Upper lobe of right lung (tissue), 1 donor: Measurements from ENCODE around the gene AP1S1. TPM values are rescaled to one million over a fixed set of nuclear protein-coding genes. Genes with fewer than 3 reads are reported as not detected.
A peak's percentile ranks its signal among the peaks of the same experiment; 100 is the strongest.
"Not testable (repeated sequence)": the region's sequence is repeated elsewhere in the genome, so short reads cannot be mapped to it uniquely, and the experiment has no call there.

ENCODE experiments used
- ATAC-seq: fragments of 200-7000 bp; cut with Tn5 transposase; one replicate; pipeline ENCODE4 v1.9.1; 2020; ENCODE audit warnings: mild to moderate bottlenecking, moderate library complexity
- DNase-seq: peaks from one replicate; pipeline ENCODE4 v3.0.0-alpha.2; 2020
- H3K27ac ChIP-seq: fragments of 200-600 bp; one replicate; pipeline ENCODE4 v1.8.0; 2022
- H3K27me3 ChIP-seq: fragments of 200-600 bp; one replicate; pipeline ENCODE4 v1.8.0; 2022; ENCODE audit warnings: mild to moderate bottlenecking
- H3K36me3 ChIP-seq: fragments of 200-600 bp; one replicate; pipeline ENCODE4 v1.8.0; 2022
- H3K4me1 ChIP-seq: fragments of 200-600 bp; one replicate; pipeline ENCODE4 v1.8.0; 2022
- H3K4me3 ChIP-seq: fragments of 200-600 bp; one replicate; pipeline ENCODE4 v1.8.0; 2022; ENCODE audit warnings: mild to moderate bottlenecking
- H3K9me3 ChIP-seq: fragments of 200-600 bp; one replicate; pipeline ENCODE4 v1.8.0; 2022
- CTCF ChIP-seq: fragments of 200-600 bp; IDR thresholded peaks from one replicate; pipeline ENCODE4 v1.8.0; 2022; ENCODE audit warnings: antibody characterized with exemption
- intact Hi-C: fragments of 100-400 bp; cut with DNase I; formaldehyde crosslinking; loops from one replicate; pipeline ENCODE4 v1.11.0; 2022
- total RNA-seq: library from RNA; stranded (reverse); fragmentation: NEBNext Ultra II Directional; extraction: Animal tissue kit (Norgen Biotek cat#: 25700); gene quantifications from one replicate; pipeline ENCODE4 v1.2.1, GENCODE V29; 2021
- donor health status: DM: no; HTN: yes; CAD: no; lungs with severe emphysema.

AP1S1 gene
- total RNA-seq, 1 donor from 2014 or later, result 24.0 TPM

DNA sequence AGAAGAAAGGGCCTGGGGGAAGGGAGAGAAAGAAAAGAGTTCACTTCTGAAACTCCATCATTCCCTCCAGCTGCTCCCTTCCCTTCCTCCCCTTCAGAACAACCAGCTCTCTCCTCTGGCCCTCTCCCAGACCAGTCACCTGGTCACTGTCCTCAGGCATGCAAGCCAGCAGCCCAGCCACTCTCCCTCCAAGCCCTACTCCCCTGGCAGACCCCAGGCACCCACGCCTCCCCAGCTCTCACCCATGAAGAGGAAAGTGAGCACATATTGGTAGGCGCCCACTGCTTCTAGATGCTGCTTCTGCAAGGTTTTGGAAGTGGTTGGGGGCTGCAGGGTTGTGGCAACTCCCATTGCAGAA is 46.2 kb downstream of the AP1S1 start:
- H3K27me3 ChIP-seq, result peaks cover 48% of the 10 kb centered on the region
- no peak overlapping the region for H3K4me3 ChIP-seq
- no peak for DNase-seq
- no peaks in the 10 kb centered on the region for H3K36me3 ChIP-seq
- no peak overlapping the region for H3K27ac ChIP-seq
- no peak for TF ChIP-seq CTCF
- no peak for ATAC-seq
- H3K4me1 ChIP-seq, result peaks cover 6% of the 10 kb centered on the region
- no peaks in the 10 kb centered on the region for H3K9me3 ChIP-seq
- intact Hi-C loops, result no loop called here

DNA sequence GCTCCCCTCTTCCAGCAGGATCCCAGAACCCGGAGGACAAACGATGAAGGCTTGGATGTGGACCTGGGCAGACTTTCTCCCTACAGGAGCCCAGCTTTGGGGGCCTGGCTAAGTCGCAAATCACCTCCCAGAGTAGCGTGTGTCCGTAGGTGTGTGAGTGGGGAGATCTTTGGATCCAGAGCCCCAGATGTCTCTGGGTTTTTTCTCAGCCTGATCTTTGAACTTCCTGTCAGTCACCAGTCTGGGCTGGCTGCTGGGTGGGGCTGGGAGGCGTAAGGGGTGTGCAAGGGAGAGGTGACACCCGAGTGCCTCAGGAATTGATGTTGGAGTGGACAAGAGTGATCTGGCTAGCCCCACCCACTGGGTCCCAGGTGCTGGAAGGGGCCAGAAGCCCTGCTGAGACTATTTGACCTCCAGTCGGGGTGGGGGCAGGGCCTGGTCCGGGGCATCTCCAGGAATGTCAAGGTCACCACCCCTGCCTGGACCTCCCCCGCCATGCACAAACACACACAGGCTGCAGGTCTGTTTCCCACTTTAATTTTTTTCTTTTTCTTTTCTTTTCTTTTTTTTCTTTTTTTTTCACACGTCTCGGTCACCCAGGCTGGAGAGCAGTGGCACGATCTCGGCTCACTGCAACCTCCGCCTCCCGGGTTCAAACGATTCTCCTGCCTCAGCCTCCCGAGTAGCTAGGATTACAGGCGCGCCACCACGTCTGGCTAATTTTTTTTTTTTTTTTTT is 46.8 kb downstream of the AP1S1 start, which contains the start of gene MOGAT3:
Gene MOGAT3, minus strand, starts transcription at position 175 of the 738 bp plus-strand sequence. CDS start 182 bp downstream, outside the sequence.
- no peaks in the 10 kb centered on the region for H3K9me3 ChIP-seq
- peaks cover 48% of the 10 kb centered on the region for H3K27me3 ChIP-seq
- DNase-seq (no peak), ATAC-seq (no peak)
- intact Hi-C loops, result no loop called here
- H3K27ac ChIP-seq, result no peak within 1 kb of the TSS
- H3K36me3 ChIP-seq, result no peaks in the 10 kb centered on the region
- peaks cover 6% of the 10 kb centered on the region for H3K4me1 ChIP-seq
- TF ChIP-seq CTCF, result no peak
- H3K4me3 ChIP-seq, result no peak within 1 kb of the TSS

DNA sequence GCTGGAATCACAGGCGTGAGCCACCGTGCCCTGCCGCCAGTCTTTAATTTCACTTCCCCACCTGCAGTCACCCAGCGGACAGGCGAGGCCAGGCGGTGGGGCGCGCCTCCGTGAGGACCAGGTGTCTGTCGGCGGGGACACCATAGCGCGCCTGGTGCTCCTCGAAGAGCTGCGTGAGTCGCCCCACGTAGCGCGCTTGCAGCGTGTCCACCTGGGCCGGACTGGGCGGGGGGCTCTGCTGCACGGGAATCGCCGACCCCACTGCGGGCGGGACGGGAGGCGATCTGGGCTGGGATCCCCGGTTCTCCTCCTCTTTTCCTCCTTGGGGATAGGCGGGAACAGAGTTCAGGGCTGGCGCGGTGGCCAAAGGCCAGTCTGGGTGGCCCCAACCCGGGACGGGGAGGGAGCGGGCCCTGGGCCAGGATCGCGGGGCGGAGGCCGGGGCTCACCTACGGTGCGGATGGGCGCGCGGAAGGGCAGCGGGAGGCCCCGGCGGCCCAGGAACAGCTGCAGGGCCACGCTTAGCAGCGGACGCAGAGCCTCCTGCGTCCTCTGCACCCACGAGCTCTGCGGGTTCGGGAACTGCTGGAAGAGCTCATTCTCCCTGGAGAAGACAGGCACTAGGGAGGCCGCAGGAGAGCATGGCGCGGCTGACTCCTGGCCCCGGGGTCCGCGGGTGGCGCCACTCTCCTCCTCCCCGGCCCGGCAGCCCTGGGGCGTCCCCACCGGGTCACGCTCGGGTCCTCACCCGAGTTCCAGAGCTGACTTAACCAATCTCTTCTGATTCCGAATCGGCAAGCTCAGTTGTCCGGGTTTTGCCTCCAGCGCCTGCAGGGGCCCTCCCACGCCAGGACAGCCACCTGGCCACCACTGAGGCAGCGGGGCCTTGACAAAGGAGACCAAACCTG is 47.7 kb downstream of the AP1S1 start:
- Histone ChIP-seq H3K9me3 (no peaks in the 10 kb centered on the region), H3K36me3 (no peaks in the 10 kb centered on the region), H3K27ac (no peak overlapping the region), H3K4me3 (no peak overlapping the region), H3K27me3 (peaks cover 48% of the 10 kb centered on the region), H3K4me1 (peaks cover 6% of the 10 kb centered on the region)
- no peak for TF ChIP-seq CTCF
- DNase-seq (no peak), ATAC-seq (peak; percentile 39)
- intact Hi-C loops, result no loop called here

DNA sequence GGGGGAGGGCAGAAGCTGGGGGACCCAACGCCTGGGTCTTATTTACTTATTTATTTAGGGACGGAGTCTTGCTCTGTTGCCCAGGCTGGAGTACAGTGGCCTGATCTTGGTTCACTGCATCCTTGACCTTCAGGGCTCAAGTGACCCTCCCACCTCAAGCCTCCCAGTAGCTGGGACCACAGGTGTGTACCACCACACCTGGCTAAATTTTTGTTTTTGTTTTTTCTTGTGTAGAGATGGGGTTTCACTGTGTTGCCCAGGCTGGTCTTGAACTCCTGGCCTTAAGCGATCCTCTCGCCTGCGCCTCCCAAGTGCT is 48.3 kb downstream of the AP1S1 start:
- ATAC-seq (no peak), DNase-seq (no peak)
- intact Hi-C loops, result no loop called here
- Histone ChIP-seq H3K27me3 (peaks cover 48% of the 10 kb centered on the region), H3K27ac (no peak overlapping the region), H3K4me3 (no peak overlapping the region), H3K9me3 (no peaks in the 10 kb centered on the region), H3K36me3 (peaks cover 4% of the 10 kb centered on the region), H3K4me1 (peaks cover 6% of the 10 kb centered on the region)
- no peak for TF ChIP-seq CTCF

GRCh38 chr7:101203740-101204738 is 49.8 kb downstream of the AP1S1 start:
- intact Hi-C loops, H3K27ac ChIP-seq, H3K4me1 ChIP-seq, H3K4me3 ChIP-seq, DNase-seq, H3K9me3 ChIP-seq, ATAC-seq: not testable (repeated sequence)
- peaks cover 41% of the 10 kb centered on the region for H3K27me3 ChIP-seq
- H3K36me3 ChIP-seq, result peaks cover 16% of the 10 kb centered on the region
